GM20000 (cell line): ENCODE data around the gene RBFOX2.

Experiments
- DNase-seq: peaks from one replicate; pipeline ENCODE4 v3.0.0; 2012; ENCODE audit warnings: low spot score
- CTCF ChIP-seq: IDR thresholded peaks from 2 replicates; pipeline ENCODE4 v1.5.1; 2012; ENCODE audit warnings: mild to moderate bottlenecking, control low read depth; ENCODE audit errors: extremely low read depth, missing control alignments

The RBFOX2 gene

DNA sequence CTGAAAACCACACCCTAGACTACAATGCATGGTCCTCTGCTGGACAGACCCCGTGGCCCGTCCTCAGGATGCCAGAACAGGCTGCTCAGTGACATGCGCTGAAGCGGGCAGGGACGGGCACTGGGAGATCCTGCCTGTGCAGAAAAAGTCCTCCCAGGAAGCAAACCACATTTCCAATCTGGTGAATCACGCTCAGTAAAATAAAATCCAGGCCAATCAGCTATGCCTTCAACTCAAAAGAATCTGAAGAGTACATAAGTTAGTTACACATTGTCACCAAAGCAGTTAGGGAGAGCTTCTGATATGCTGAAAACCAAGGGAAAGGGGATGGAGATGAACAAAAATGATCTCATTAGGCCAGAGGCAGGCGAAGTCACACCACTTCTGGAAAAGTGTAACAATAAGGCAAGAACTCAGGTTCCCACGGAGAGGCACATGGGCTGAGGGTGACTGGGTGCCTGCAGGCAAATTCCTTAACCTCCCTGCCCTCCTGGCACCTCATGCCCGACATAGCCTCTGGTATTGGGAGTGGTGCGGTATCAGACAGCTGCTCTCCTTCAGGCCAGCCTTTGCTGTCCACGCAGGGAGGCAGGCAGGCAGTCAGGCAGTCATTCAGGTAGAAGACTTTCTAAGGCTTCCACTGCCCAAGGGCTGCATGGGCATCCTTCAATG, 244.5 kb downstream of the RBFOX2 start:
- no peak for TF ChIP-seq CTCF
- no peak for DNase-seq

- no peak for DNase-seq
- TF ChIP-seq CTCF: no peak
Observed at GRCh38 chr22:35782504-35782903, 246.1 kb downstream of the RBFOX2 start.

DNA sequence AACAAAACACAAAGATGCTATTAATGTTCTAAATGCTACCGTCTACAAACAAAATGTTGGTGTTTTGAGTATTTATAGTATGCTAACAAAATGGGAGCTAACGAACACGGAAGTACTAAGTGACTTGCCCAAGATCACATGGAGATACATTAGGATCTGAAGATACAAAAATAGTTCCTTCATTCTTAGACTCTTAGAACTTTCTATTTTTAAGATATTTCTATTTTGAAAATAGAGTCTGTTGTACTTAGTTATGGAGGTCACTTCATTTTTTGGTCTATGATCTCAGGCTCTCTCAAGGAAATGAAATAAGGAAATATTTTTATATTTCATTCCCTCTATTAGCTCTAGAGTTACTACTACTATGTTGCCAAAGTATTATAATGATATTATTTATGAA, 246.7 kb downstream of the RBFOX2 start:
- no peak for TF ChIP-seq CTCF
- no peak for DNase-seq

DNA sequence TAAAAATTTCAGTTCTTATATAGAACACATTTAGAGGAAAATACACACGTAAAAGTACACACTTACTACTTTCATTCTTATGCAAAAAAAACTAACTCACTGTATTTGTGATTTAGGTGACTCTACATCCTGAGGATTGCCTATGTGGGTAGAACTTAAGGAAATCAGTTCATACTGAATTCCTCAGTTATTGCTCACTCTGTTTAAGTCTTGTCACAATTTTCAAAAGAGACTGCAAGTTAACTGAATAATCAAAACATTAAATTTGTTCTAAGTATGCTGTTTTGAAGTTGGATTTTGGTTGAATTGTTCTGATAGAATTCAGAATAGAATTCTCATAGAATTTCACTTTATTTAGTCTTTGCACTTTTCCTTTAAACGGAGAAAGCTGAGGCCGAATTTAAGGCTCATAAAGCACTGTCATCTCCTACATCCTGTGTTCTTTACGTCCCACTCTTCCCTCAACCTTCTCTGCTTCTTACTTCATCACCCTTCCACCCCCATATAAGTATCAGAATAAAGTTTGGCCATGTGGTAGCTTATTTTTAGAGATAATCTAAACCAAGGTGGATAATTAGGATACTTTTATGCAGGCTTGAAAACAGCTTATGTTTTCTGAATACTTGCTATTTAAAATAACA, 251.2 kb downstream of the RBFOX2 start:
- no peak for DNase-seq
- TF ChIP-seq CTCF: no peak

- no peak for TF ChIP-seq CTCF
Observed at GRCh38 chr22:35775339-35775738, 253.3 kb downstream of the RBFOX2 start.

GRCh38 chr22:35769974-35770373, 258.6 kb downstream of the RBFOX2 start:
- DNase-seq: no peak
- TF ChIP-seq CTCF: no peak

More at GRCh38 chr22:35775339-35775738, 253.3 kb downstream of the RBFOX2 start:
- DNase-seq: no peak

GRCh38 chr22:35766654-35767580, 261.7 kb downstream of the RBFOX2 start:
- no peak for DNase-seq
- no peak for TF ChIP-seq CTCF
